Breast epithelium (tissue), 3 donors: Measurements from ENCODE around the gene NPB.

Experiments
- CTCF ChIP-seq, 3 donors: fragments of 450-650 bp; IDR thresholded peaks; one replicate each; pipeline ENCODE4 v1.5.1; 2016 to 2017; ENCODE audit warnings: antibody characterized with exemption in 3 of 3, mild to moderate bottlenecking in 3 of 3, moderate library complexity in 3 of 3
- POLR2A ChIP-seq: fragments of 450-650 bp; IDR thresholded peaks from one replicate; pipeline ENCODE4 v1.6.1; 2016; ENCODE audit warnings: antibody characterized with exemption, mild to moderate bottlenecking, moderate library complexity
- POLR2AphosphoS5 ChIP-seq, 3 donors: sonication (generic); formaldehyde crosslinking; IDR thresholded peaks; one replicate each; pipeline ENCODE4 v1.6.1; 2017; ENCODE audit warnings: antibody characterized with exemption in 3 of 3

- TF ChIP-seq CTCF (IDR thresholded peaks at IDR 0.05) (no peak), POLR2AphosphoS5 (IDR thresholded peaks at IDR 0.05) (no peak), POLR2A (no peak)
Measured at GRCh38 chr17:81932333-81932983, 30.4 kb downstream of the NPB start.
